Karpas-422 (cell line): Measurements from ENCODE around the gene PPP4R3A. TPM values are rescaled to one million over a fixed set of nuclear protein-coding genes. Genes with fewer than 3 reads are reported as not detected.

Experiments
- DNase-seq: peaks from one replicate; pipeline ENCODE4 v3.0.0-alpha.2; 2015
- H2AFZ ChIP-seq: fragments of 200-600 bp; sonication (generic); 2 replicates; pipeline ENCODE4 v1.6.1; 2014; ENCODE audit warnings: antibody characterized with exemption, low read length, mixed read lengths
- H3K27ac ChIP-seq: fragments of 200-600 bp; sonication (generic); 2 replicates; pipeline ENCODE4 v1.5.1; 2014; ENCODE audit warnings: mild to moderate bottlenecking, low read length, moderate library complexity
- H3K27me3 ChIP-seq: fragments of 200-600 bp; sonication (generic); 2 replicates; pipeline ENCODE4 v1.6.1; 2014; ENCODE audit warnings: low read length, mixed read lengths
- H3K36me3 ChIP-seq: fragments of 200-600 bp; sonication (generic); 2 replicates; pipeline ENCODE4 v1.6.1; 2014; ENCODE audit warnings: low read length, mixed read lengths; ENCODE audit not compliant: insufficient read depth
- H3K4me1 ChIP-seq: fragments of 200-600 bp; sonication (generic); 2 replicates; pipeline ENCODE4 v1.6.1; 2014; ENCODE audit warnings: mild to moderate bottlenecking, low read length, mixed read lengths
- H3K4me2 ChIP-seq: fragments of 200-600 bp; sonication (generic); 2 replicates; pipeline ENCODE4 v1.6.1; 2014; ENCODE audit warnings: low read length, low read depth, mild to moderate bottlenecking; ENCODE audit not compliant: poor library complexity, severe bottlenecking
- H3K4me3 ChIP-seq: fragments of 200-600 bp; sonication (generic); 2 replicates; pipeline ENCODE4 v1.5.1; 2014; ENCODE audit warnings: mild to moderate bottlenecking, antibody characterized with exemption, low read length, mixed read lengths
- H3K79me2 ChIP-seq: fragments of 200-600 bp; sonication (generic); 2 replicates; pipeline ENCODE4 v1.6.1; 2014; ENCODE audit warnings: mild to moderate bottlenecking, low read length, mixed read lengths
- H3K9ac ChIP-seq: fragments of 200-600 bp; sonication (generic); 2 replicates; pipeline ENCODE4 v1.6.0; 2014; ENCODE audit warnings: low read length
- H3K9me2 ChIP-seq: fragments of 200-600 bp; sonication (generic), shearing (Covaris generic); replicated peaks from 2 replicates; pipeline ENCODE4 v1.6.0; 2014; ENCODE audit warnings: mild to moderate bottlenecking, low read length, moderate library complexity; ENCODE audit not compliant: insufficient read depth
- H3K9me3 ChIP-seq: fragments of 300-700, 200-600 bp; sonication (generic); 2 replicates; pipeline ENCODE4 v1.6.1; 2014; ENCODE audit warnings: low read length, mixed read lengths
- H4K20me1 ChIP-seq: fragments of 200-600 bp; sonication (generic); 2 replicates; pipeline ENCODE4 v1.6.1; 2014; ENCODE audit warnings: mild to moderate bottlenecking, antibody characterized with exemption, low read length, low read depth; ENCODE audit not compliant: insufficient read depth
- total RNA-seq: library from RNA; depleted of rRNA; stranded (reverse); fragments of >200 nt; shearing (Covaris generic); gene quantifications from 2 replicates; pipeline ENCODE4 v1.2.3, GENCODE V29; 2014; ENCODE audit warnings: low replicate concordance

PPP4R3A gene
- total RNA-seq, 1 experiment from 2014 or later: 99.5 TPM

GRCh38 chr14:91470216-91470615 lies 39.9 kb downstream of the PPP4R3A start:
- H3K4me1 ChIP-seq: no peaks in the 10 kb centered on the region
- H3K36me3 ChIP-seq: peaks cover 83% of the 10 kb centered on the region
- no peak overlapping the region for H3K4me3 ChIP-seq
- no peak overlapping the region for H2AFZ ChIP-seq
- H3K27ac ChIP-seq: no peak overlapping the region
- H3K79me2 ChIP-seq: peaks cover 53% of the 10 kb centered on the region
- no peaks in the 10 kb centered on the region for H3K27me3 ChIP-seq
- H3K4me2 ChIP-seq: no peak overlapping the region
- H3K9me3 ChIP-seq: no peaks in the 10 kb centered on the region
- H3K9me2 ChIP-seq: no peaks in the 10 kb centered on the region
- H3K9ac ChIP-seq: no peak overlapping the region
- H4K20me1 ChIP-seq: no peaks in the 10 kb centered on the region
- DNase-seq: no peak

- Histone ChIP-seq H3K9me3 (no peaks in the 10 kb centered on the region), H3K4me2 (no peak overlapping the region), H3K79me2 (peaks cover 34% of the 10 kb centered on the region), H4K20me1 (no peaks in the 10 kb centered on the region), H3K4me3 (no peak overlapping the region), H3K27me3 (no peaks in the 10 kb centered on the region), H3K9me2 (no peaks in the 10 kb centered on the region), H3K36me3 (peaks cover 82% of the 10 kb centered on the region), H2AFZ (no peak overlapping the region), H3K9ac (no peak overlapping the region), H3K27ac (no peak overlapping the region), H3K4me1 (no peaks in the 10 kb centered on the region)
- no peak for DNase-seq
Observed at GRCh38 chr14:91466192-91466591, 43.9 kb downstream of the PPP4R3A start.

DNA sequence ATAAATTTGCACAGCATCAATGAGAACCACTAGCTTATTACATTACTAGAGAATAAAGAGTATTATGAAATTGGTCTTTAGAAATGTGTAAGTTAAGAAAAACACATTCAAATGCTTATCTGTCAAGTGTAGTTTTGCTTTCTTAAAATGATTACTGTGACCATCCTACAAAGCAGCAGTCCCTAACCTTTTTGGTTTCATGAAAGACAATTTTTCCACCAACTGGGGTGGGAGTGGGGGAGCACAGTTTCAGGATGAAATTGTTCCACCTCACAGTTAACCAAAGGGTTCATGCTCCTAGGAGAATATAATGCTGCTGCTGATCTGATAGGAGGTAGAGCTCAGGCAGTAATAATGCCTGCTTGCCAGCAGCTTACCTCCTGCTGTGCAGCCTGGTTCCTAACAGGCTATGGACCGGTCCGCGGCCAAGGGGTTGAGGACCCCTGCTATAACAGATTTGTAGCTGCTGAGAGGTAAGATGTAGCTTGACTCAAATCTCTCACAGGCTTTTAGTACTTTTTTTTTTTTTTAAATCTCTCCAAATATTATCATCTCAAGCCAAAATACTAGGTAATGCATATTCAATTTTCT lies 45.4 kb downstream of the PPP4R3A start:
- no peaks in the 10 kb centered on the region for H4K20me1 ChIP-seq
- H3K36me3 ChIP-seq: peaks cover 79% of the 10 kb centered on the region
- H3K4me1 ChIP-seq: no peaks in the 10 kb centered on the region
- no peak overlapping the region for H3K9ac ChIP-seq
- peaks cover 29% of the 10 kb centered on the region for H3K79me2 ChIP-seq
- no peaks in the 10 kb centered on the region for H3K9me3 ChIP-seq
- H3K27me3 ChIP-seq: no peaks in the 10 kb centered on the region
- DNase-seq: no peak
- H2AFZ ChIP-seq: no peak overlapping the region
- H3K4me2 ChIP-seq: no peak overlapping the region
- H3K27ac ChIP-seq: no peak overlapping the region
- no peaks in the 10 kb centered on the region for H3K9me2 ChIP-seq
- H3K4me3 ChIP-seq: no peak overlapping the region

DNA sequence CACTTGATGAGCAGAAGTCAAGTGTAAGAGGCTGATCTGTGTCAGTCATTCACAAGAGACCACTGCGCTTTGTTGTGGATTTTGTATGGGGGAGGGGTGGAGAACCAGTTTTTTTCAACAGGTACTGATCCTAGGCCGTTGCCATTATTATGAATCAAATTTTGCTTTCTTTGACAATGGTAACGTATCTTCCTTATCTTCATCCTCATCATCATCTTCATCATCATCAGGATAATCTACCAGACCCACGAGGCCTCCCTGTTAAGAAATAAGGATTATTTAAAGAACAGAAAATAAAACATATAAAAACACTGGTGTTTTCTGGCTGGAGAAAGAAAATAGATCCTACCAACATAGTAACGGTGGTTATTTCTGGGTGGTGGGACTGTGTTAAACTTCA lies 51.5 kb downstream of the PPP4R3A start:
- no peak for DNase-seq
- Histone ChIP-seq H3K9me2 (no peaks in the 10 kb centered on the region), H3K4me1 (no peaks in the 10 kb centered on the region), H3K79me2 (no peaks in the 10 kb centered on the region), H3K27me3 (no peaks in the 10 kb centered on the region), H3K4me3 (no peak overlapping the region), H3K9ac (no peak overlapping the region), H3K27ac (no peak overlapping the region), H3K9me3 (no peaks in the 10 kb centered on the region), H2AFZ (no peak overlapping the region), H3K4me2 (no peak overlapping the region), H4K20me1 (peaks cover 6% of the 10 kb centered on the region), H3K36me3 (peaks cover 72% of the 10 kb centered on the region)

DNA sequence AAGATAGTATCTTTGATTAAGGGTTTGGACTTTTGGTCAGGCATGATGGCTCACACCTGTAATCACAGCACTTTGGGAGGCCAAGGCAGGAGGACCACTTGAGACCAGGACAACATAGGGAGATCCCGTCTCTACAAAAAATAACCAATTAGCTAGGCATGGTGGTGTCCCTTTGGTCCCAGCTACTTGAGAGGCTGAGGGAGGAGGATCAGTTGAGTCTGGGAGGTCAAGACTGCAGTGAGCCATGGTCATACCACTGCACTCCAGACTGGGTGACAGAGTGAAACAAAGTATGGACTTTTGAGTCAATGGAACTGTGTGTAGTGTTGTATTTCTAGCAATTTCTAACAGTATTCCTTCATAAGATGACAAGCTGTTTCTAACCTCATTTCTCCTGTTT lies 53.8 kb downstream of the PPP4R3A start:
- no peak overlapping the region for H3K9ac ChIP-seq
- peaks cover 6% of the 10 kb centered on the region for H4K20me1 ChIP-seq
- no peaks in the 10 kb centered on the region for H3K27me3 ChIP-seq
- H3K9me2 ChIP-seq: no peaks in the 10 kb centered on the region
- no peak for DNase-seq
- no peak overlapping the region for H3K4me2 ChIP-seq
- no peaks in the 10 kb centered on the region for H3K4me1 ChIP-seq
- peaks cover 56% of the 10 kb centered on the region for H3K36me3 ChIP-seq
- H3K4me3 ChIP-seq: no peak overlapping the region
- no peak overlapping the region for H2AFZ ChIP-seq
- no peaks in the 10 kb centered on the region for H3K9me3 ChIP-seq
- no peak overlapping the region for H3K27ac ChIP-seq
- no peaks in the 10 kb centered on the region for H3K79me2 ChIP-seq

DNA sequence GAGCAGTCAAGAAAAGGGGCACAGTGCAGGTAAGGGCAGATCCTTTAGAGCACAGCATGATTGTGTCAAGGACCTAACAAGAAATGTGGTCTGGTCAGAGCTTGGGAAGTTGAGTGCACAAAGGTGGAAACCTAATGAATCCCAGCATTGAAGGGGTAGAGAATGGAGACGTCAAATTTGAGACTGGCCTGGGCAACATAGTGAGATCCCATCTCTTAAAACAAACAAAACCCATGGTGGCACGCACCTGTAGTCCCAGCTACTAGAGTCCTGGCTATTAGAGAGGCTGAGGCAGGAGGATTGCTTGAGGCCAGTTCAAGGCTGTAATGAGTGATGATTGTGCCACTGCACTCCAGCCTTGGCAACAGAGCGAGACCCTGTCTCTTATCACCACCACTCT lies 55.5 kb downstream of the PPP4R3A start:
- no peaks in the 10 kb centered on the region for H3K4me1 ChIP-seq
- H3K4me2 ChIP-seq: no peak overlapping the region
- peaks cover 43% of the 10 kb centered on the region for H3K36me3 ChIP-seq
- H3K9ac ChIP-seq: no peak overlapping the region
- H3K9me2 ChIP-seq: no peaks in the 10 kb centered on the region
- no peaks in the 10 kb centered on the region for H3K9me3 ChIP-seq
- H4K20me1 ChIP-seq: peaks cover 6% of the 10 kb centered on the region
- no peaks in the 10 kb centered on the region for H3K27me3 ChIP-seq
- no peak for DNase-seq
- no peak overlapping the region for H3K4me3 ChIP-seq
- no peak overlapping the region for H3K27ac ChIP-seq
- no peak overlapping the region for H2AFZ ChIP-seq
- no peaks in the 10 kb centered on the region for H3K79me2 ChIP-seq

DNA sequence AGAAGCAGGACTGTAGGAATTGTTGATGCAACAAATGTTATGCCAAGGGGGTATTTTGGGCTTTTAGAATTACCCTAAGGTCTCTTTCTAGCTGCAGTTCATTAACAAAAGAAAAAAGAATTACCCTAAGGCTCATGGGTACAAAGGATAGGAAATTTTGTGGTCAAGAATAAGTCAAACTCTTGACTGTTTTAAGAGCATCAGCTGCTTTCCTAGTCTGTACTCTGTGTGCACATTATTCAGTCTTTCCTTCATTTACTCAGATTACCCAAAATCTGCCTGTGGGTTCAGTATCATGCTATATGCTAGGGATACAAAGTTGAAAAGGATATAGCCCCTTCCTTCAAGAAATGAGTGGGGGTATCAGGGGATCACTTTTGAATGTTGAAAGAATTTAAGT lies 56.0 kb downstream of the PPP4R3A start:
- H3K9me3 ChIP-seq: no peaks in the 10 kb centered on the region
- peaks cover 6% of the 10 kb centered on the region for H4K20me1 ChIP-seq
- no peaks in the 10 kb centered on the region for H3K9me2 ChIP-seq
- H3K27ac ChIP-seq: no peak overlapping the region
- no peak overlapping the region for H2AFZ ChIP-seq
- no peaks in the 10 kb centered on the region for H3K27me3 ChIP-seq
- H3K4me1 ChIP-seq: no peaks in the 10 kb centered on the region
- peaks cover 39% of the 10 kb centered on the region for H3K36me3 ChIP-seq
- H3K79me2 ChIP-seq: no peaks in the 10 kb centered on the region
- DNase-seq: no peak
- H3K4me3 ChIP-seq: no peak overlapping the region
- no peak overlapping the region for H3K9ac ChIP-seq
- no peak overlapping the region for H3K4me2 ChIP-seq

DNA sequence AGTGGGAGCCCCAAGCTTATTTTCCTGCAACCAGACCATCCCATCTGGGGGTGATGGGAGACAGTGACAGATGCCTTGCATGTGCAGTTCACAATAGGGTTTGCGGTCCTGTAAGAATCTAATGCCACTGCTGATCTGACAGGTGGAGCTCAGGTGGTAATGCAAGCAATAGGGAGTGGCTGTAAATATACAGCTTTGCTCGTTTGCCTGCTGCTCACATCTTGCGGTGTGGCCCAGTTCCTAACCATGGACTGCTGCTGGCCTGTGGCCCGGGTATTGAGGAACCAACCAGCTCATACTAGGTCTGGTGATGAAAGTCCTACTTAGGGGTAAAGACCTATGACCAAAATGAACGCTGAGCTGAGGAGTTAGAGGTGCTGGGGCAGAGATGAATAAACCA lies 56.4 kb downstream of the PPP4R3A start:
- Histone ChIP-seq H3K4me1 (peaks cover 2% of the 10 kb centered on the region; the same call in 1 of the 2 replicates), H3K9me2 (no peaks in the 10 kb centered on the region), H3K27ac (no peak overlapping the region), H2AFZ (no peak overlapping the region), H4K20me1 (peaks cover 6% of the 10 kb centered on the region), H3K9me3 (no peaks in the 10 kb centered on the region), H3K9ac (no peak overlapping the region), H3K36me3 (peaks cover 36% of the 10 kb centered on the region), H3K4me2 (no peak overlapping the region), H3K79me2 (no peaks in the 10 kb centered on the region), H3K4me3 (no peak overlapping the region), H3K27me3 (no peaks in the 10 kb centered on the region)
- no peak for DNase-seq
